Thoracic aorta (tissue), 2 donors: ENCODE measurements around the gene FOSL1. TPM values are rescaled to one million over a fixed set of nuclear protein-coding genes. Genes with fewer than 3 reads are reported as not detected.
"Not testable (repeated sequence)": the region's sequence is repeated elsewhere in the genome, so short reads cannot be mapped to it uniquely, and the experiment has no call there.

Experiments
- ATAC-seq: fragments of 150-250 bp; one replicate; pipeline ENCODE4 v1.8.0; 2017; ENCODE audit warnings: low read depth; ENCODE audit not compliant: insufficient number of reproducible peaks, low FRiP score
- DNase-seq: peaks from one replicate; pipeline ENCODE4 v3.0.0-alpha.2; 2020; ENCODE audit warnings: low spot score
- H3K27ac ChIP-seq, 2 donors: fragments of 200-600 bp; sonication (generic); 1 replicate in 1 of 2; 2 replicates in 1 of 2; pipeline ENCODE4 v1.5.1; 2016; ENCODE audit warnings: mild to moderate bottlenecking in 2 of 2, moderate library complexity in 2 of 2
- H3K27me3 ChIP-seq: fragments of 200-600 bp; sonication (generic); replicated peaks from 2 replicates; pipeline ENCODE4 v1.6.0; 2016; ENCODE audit warnings: mild to moderate bottlenecking; ENCODE audit not compliant: insufficient read depth
- H3K36me3 ChIP-seq: fragments of 200-600 bp; sonication (generic); one replicate; pipeline ENCODE4 v1.5.1; 2016
- H3K4me1 ChIP-seq, 2 donors: fragments of 200-600 bp; sonication (generic); 1 replicate in 1 of 2; 2 replicates in 1 of 2; pipeline versions ENCODE4 v1.5.1 to v1.6.0; 2016; ENCODE audit warnings: low read depth in 2 of 2, mild to moderate bottlenecking in 1 of 2; ENCODE audit not compliant: control insufficient read depth in 1 of 2
- H3K4me3 ChIP-seq: fragments of 200-600 bp; sonication (generic); 2 replicates; pipeline ENCODE4 v1.5.1; 2016; ENCODE audit warnings: mild to moderate bottlenecking
- H3K9me3 ChIP-seq: fragments of 200-600 bp; sonication (generic); 2 replicates; pipeline ENCODE4 v1.5.1; 2016
- total RNA-seq, 2 donors: library from RNA; depleted of rRNA; stranded (reverse); fragments of >200 nt; gene quantifications; one replicate each; pipeline versions ENCODE4 v1.1.0 to v1.2.3, GENCODE V29; 2016
- TF ChIP-seq, protein P1 (sequence below): fragments of 200-600 bp; sonication (generic); IDR thresholded peaks from one replicate; pipeline ENCODE4 v1.5.1; 2019; ENCODE audit warnings: antibody characterized with exemption

Gene FOSL1
- total RNA-seq, 2 donors from 2014 or later, result 25.6 to 143 TPM

DNA sequence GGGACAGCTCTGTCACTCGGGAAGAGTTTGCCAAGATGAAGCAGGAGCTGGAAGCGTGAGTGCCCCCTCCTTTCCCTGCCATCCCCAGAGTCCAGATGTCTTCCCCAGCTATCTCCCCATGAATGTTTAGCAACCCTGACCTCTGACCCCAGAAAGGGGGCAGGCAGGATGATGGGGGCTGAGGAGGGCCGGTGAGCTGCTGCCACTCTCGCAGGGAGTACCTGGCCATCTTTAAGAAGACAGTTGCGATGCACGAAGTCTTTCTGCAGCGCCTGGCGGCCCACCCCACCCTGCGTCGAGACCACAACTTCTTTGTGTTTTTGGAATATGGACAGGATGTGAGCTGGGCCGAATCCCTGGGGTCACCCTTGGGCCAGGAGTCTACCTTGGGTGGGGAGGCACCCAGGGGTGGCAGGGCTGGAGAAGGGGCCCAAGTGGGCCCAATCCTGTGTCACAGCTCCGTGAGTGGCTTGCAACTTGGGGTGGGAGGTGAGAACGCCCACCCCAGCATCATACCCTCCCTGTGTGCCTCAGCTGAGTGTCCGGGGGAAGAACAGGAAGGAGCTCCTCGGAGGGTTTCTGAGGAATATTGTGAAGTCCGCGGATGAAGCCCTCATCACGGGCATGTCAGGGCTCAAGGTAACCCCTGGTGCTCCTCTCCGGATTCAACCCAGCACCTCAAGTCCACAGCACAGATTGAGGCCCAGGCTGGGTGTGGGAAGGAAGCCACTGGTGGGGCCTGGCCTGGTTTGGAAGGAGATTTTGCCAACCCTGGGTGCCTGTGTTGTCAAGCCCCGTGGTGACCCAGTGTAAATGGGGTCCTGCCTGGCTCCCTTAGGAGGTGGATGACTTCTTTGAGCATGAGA is 49.7 kb downstream of the FOSL1 start:
- TF ChIP-seq, protein P1, sequence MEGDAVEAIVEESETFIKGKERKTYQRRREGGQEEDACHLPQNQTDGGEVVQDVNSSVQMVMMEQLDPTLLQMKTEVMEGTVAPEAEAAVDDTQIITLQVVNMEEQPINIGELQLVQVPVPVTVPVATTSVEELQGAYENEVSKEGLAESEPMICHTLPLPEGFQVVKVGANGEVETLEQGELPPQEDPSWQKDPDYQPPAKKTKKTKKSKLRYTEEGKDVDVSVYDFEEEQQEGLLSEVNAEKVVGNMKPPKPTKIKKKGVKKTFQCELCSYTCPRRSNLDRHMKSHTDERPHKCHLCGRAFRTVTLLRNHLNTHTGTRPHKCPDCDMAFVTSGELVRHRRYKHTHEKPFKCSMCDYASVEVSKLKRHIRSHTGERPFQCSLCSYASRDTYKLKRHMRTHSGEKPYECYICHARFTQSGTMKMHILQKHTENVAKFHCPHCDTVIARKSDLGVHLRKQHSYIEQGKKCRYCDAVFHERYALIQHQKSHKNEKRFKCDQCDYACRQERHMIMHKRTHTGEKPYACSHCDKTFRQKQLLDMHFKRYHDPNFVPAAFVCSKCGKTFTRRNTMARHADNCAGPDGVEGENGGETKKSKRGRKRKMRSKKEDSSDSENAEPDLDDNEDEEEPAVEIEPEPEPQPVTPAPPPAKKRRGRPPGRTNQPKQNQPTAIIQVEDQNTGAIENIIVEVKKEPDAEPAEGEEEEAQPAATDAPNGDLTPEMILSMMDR, result no peak
- Histone ChIP-seq H3K4me1 (peaks cover 4 to 12% of the 10 kb centered on the region in 2 donors), H3K27me3 (no peaks in the 10 kb centered on the region), H3K27ac (no peak overlapping the region), H3K36me3 (peaks cover 48% of the 10 kb centered on the region), H3K9me3 (no peaks in the 10 kb centered on the region), H3K4me3 (no peak overlapping the region)
- DNase-seq (no peak), ATAC-seq (no peak)

GRCh38 chr11:65849771-65850216 is 50.4 kb downstream of the FOSL1 start:
- TF ChIP-seq, protein P1, result no peak
- Histone ChIP-seq H3K36me3 (peaks cover 41% of the 10 kb centered on the region), H3K27ac (no peak overlapping the region), H3K9me3 (no peaks in the 10 kb centered on the region), H3K27me3 (no peaks in the 10 kb centered on the region), H3K4me1 (peaks cover 0 to 5% of the 10 kb centered on the region in 2 donors), H3K4me3 (no peak overlapping the region)
- ATAC-seq (no peak), DNase-seq (no peak)

DNA sequence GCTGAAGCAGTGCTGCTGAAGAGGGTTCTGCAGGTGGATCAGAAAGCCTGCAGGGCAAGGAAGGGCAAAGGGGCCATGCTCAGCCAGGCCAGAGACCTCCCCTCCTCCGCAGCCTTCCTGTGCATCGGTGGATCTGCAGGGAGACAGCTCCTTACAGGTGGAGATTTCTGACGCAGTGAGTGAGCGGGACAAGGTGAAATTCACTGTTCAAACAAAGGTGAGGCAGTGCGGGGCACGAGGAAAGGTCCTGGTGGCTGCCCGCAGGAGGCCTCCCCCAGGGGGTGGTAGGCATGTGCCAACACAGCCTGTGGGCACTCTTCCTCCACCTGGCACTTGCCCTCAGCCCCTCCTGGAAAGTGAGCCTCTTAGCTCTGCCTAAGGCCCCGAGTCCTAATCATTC is 50.8 kb downstream of the FOSL1 start:
- TF ChIP-seq, protein P1, result no peak
- no peak overlapping the region for H3K27ac ChIP-seq
- H3K4me1 ChIP-seq, result peaks cover 0 to under 1% of the 10 kb centered on the region in 2 donors
- no peaks in the 10 kb centered on the region for H3K9me3 ChIP-seq
- ATAC-seq (no peak), DNase-seq (no peak)
- peaks cover 37% of the 10 kb centered on the region for H3K36me3 ChIP-seq
- H3K27me3 ChIP-seq, result no peaks in the 10 kb centered on the region
- no peak overlapping the region for H3K4me3 ChIP-seq

DNA sequence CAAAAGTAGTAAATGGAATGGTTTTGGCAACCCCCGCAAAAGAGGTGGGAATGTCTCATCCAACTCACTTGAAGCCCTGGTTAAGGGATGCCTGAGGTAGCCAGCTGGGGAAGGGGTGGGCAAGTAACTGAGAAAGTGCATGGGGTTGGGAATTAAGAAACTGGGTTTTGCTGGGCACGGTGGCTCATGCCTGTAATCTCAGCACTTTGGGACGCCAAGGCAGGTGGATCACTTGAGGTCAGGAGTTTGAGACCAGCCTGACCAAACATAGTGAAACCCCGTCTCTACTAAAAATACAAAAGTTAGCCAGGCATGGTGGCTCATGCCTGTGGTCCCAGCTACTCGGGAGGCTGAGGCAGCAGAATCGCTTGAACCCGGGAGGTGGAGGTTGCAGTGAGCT is 51.5 kb downstream of the FOSL1 start:
- not testable (repeated sequence) for H3K4me1 ChIP-seq, H3K4me3 ChIP-seq, DNase-seq, H3K27ac ChIP-seq, ATAC-seq, H3K27me3 ChIP-seq, H3K9me3 ChIP-seq
- H3K36me3 ChIP-seq, result peaks cover 30% of the 10 kb centered on the region

DNA sequence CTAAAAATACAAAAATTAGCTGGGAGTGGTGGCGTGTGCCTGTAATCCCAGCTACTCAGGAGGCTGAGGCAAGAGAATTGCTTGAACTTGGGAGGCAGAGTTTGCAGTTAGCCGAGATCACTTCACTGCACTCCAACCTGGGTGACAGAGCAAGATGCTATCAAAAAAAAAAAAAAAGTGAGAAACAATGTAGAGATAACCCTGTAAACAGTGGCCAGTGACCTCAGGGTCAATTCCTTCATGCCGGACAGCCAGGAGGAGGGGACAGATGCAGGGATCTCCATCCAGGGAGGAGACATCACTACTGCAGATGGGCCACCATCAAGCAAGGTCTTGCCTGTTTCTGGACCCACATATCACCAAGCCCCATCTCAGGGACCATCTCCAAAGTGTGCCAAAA is 52.4 kb downstream of the FOSL1 start:
- TF ChIP-seq, protein P1, result no peak
- ATAC-seq, result no peak
- Histone ChIP-seq H3K4me3 (no peak overlapping the region), H3K36me3 (peaks cover 21% of the 10 kb centered on the region), H3K27ac (no peak overlapping the region), H3K9me3 (no peaks in the 10 kb centered on the region), H3K27me3 (no peaks in the 10 kb centered on the region), H3K4me1 (no peaks in the 10 kb centered on the region)
- DNase-seq, result no peak
